HAP-1 (cell line): ENCODE data around the gene TNFAIP8L3.

ENCODE experiments used
- DNase-seq, 2 experiments: peaks; one replicate each; pipeline ENCODE4 v3.0.0-alpha.2; 2016 to 2020; ENCODE audit warnings: low spot score in 2 of 2
- H3K27me3 ChIP-seq: fragments of 250-450 bp; sonication (Bioruptor Pico); 2 replicates; pipeline ENCODE4 v1.5.1; 2020; ENCODE audit warnings: low read depth, mild to moderate bottlenecking, moderate library complexity
- H3K36me3 ChIP-seq: fragments of 250-450 bp; sonication (Bioruptor Pico); replicated peaks from 2 replicates; pipeline ENCODE4 v1.5.1; 2020; ENCODE audit warnings: mild to moderate bottlenecking
- H3K4me1 ChIP-seq: fragments of 250-450 bp; sonication (Bioruptor Pico); 2 replicates; pipeline ENCODE4 v1.5.1; 2020; ENCODE audit warnings: mild to moderate bottlenecking
- H3K4me3 ChIP-seq: fragments of 250-450 bp; sonication (Bioruptor Pico); 2 replicates; pipeline ENCODE4 v1.5.1; 2020; ENCODE audit warnings: mild to moderate bottlenecking, moderate library complexity
- H3K9me3 ChIP-seq: fragments of 250-450 bp; sonication (Bioruptor Pico); 2 replicates; pipeline ENCODE4 v1.5.1; 2020; ENCODE audit warnings: mild to moderate bottlenecking, moderate library complexity
- in situ Hi-C: fragments of 300-500 bp; cut with MboI; formaldehyde crosslinking; loops from 3 replicates; pipeline ENCODE4 v1.14.3; 2020; ENCODE audit warnings: low sequenced_read_pairs, inconsistent platforms, mixed read lengths

TNFAIP8L3 gene

GRCh38 chr15:51011212-51011611 lies 83.5 kb downstream of the TNFAIP8L3 start:
- H3K9me3 ChIP-seq: no peaks in the 10 kb centered on the region
- DNase-seq: no peak
- no peaks in the 10 kb centered on the region for H3K27me3 ChIP-seq
- H3K36me3 ChIP-seq: no peaks in the 10 kb centered on the region
- no peak overlapping the region for H3K4me3 ChIP-seq
- H3K4me1 ChIP-seq: no peaks in the 10 kb centered on the region
- in situ Hi-C loops: no loop called here

- DNase-seq: no peak
- H3K36me3 ChIP-seq: no peaks in the 10 kb centered on the region; the same call in 1 of the 2 replicates
- in situ Hi-C loops: no loop called here
- H3K27me3 ChIP-seq: no peaks in the 10 kb centered on the region
- no peaks in the 10 kb centered on the region for H3K4me1 ChIP-seq
- no peaks in the 10 kb centered on the region for H3K9me3 ChIP-seq
- H3K4me3 ChIP-seq: no peak overlapping the region
These were observed 87.5 kb downstream of the TNFAIP8L3 start for GRCh38 chr15:51007131-51007666.
